Endodermal cell (in vitro differentiated cells): ENCODE measurements around the gene TRABD. TPM values are rescaled to one million over a fixed set of nuclear protein-coding genes. Genes with fewer than 3 reads are reported as not detected.

Experiments used
- DNase-seq: peaks from one replicate; pipeline ENCODE4 v3.0.0-alpha.2; 2017
- H3K27ac ChIP-seq: 2 replicates; pipeline ENCODE4 v1.5.1; 2013; ENCODE audit warnings: mild to moderate bottlenecking, low read depth, low read length, moderate library complexity
- H3K27me3 ChIP-seq: 2 replicates; pipeline ENCODE4 v1.6.1; 2013; ENCODE audit warnings: mild to moderate bottlenecking, low read length, moderate library complexity; ENCODE audit not compliant: insufficient read depth, control insufficient read depth, poor library complexity, severe bottlenecking
- H3K36me3 ChIP-seq: 2 replicates; pipeline ENCODE4 v1.7.0; 2013; ENCODE audit warnings: mild to moderate bottlenecking, low read length, moderate library complexity; ENCODE audit not compliant: control insufficient read depth, insufficient read depth
- H3K4me1 ChIP-seq: one replicate; pipeline ENCODE4 v1.7.0; 2013; ENCODE audit warnings: low read length; ENCODE audit not compliant: control insufficient read depth, insufficient read depth
- H3K4me3 ChIP-seq: 2 replicates; pipeline ENCODE4 v1.5.1; 2013; ENCODE audit warnings: mild to moderate bottlenecking, low read length, moderate library complexity
- H3K9ac ChIP-seq: 2 replicates; pipeline ENCODE4 v1.6.1; 2013; ENCODE audit warnings: mild to moderate bottlenecking, low read length, moderate library complexity; ENCODE audit not compliant: poor library complexity, severe bottlenecking; ENCODE audit errors: extremely low read depth
- H3K9me3 ChIP-seq: 2 replicates; pipeline ENCODE4 v1.6.1; 2013; ENCODE audit warnings: mild to moderate bottlenecking, low read length, moderate library complexity; ENCODE audit not compliant: control insufficient read depth
- H3K27ac Mint-ChIP-seq: 2 replicates; pipeline ENCODE4 v1.8.0; 2020; ENCODE audit warnings: mixed read lengths
- H3K27me3 Mint-ChIP-seq: 2 replicates; pipeline ENCODE4 v1.8.0; 2021; ENCODE audit warnings: mild to moderate bottlenecking, mixed read lengths; ENCODE audit not compliant: insufficient read depth
- H3K36me3 Mint-ChIP-seq: 2 replicates; pipeline ENCODE4 v1.8.0; 2020; ENCODE audit warnings: low read depth, mixed read lengths
- H3K4me1 Mint-ChIP-seq: 2 replicates; pipeline ENCODE4 v1.8.0; 2020; ENCODE audit warnings: mixed read lengths
- H3K4me3 Mint-ChIP-seq: 2 replicates; pipeline ENCODE4 v1.8.0; 2020; ENCODE audit warnings: mild to moderate bottlenecking, moderate library complexity, mixed read lengths
- H3K9me3 Mint-ChIP-seq: 2 replicates; pipeline ENCODE4 v1.8.0; 2020; ENCODE audit warnings: mild to moderate bottlenecking, mixed read lengths
- CTCF ChIP-seq: fragments of 200-600 bp; sonication (generic); conservative IDR thresholded peaks from 2 replicates; pipeline ENCODE4 v1.5.0; 2021; ENCODE audit warnings: antibody characterized with exemption, mild to moderate bottlenecking
- WGBS, 2 experiments: methylation state at CpG; one replicate each; pipeline versions ENCODE4 v1.1.5 to v1.1.7; 2013; ENCODE audit warnings: missing lambda C conversion rate in 2 of 2, mixed read lengths in 1 of 2; ENCODE audit not compliant: insufficient coverage in 1 of 2, insufficient read length in 1 of 2; 5-methylcytosine and 5-hydroxymethylcytosine counted together
- total RNA-seq, 2 donors: library from RNA; stranded (reverse); fragmentation: NEBNext Ultra II Directional in 1 of 2; extraction: Animal tissue kit (Norgen Biotek cat#: 25700) in 1 of 2; gene quantifications; 2 replicates in 1 of 2; 3 replicates in 1 of 2; pipeline ENCODE4 v1.2.1, GENCODE V29; 2021

TRABD gene
- total RNA-seq, 2 donors from 2014 or later, result 49.6 to 56.4 TPM

GRCh38 chr22:50138041-50138440, 47.7 kb upstream of the TRABD start:
- Mint-ChIP-seq H3K36me3 (no peaks in the 10 kb centered on the region), H3K27ac (no peak overlapping the region), H3K9me3 (no peaks in the 10 kb centered on the region), H3K4me3 (no peak overlapping the region), H3K27me3 (no peaks in the 10 kb centered on the region), H3K4me1 (peaks cover 6% of the 10 kb centered on the region)
- 84 to 91% methylated on average over 4 of the region's 4 CpGs for WGBS, 2 experiments
- Histone ChIP-seq H3K36me3 (no peaks in the 10 kb centered on the region), H3K9ac (no peak overlapping the region), H3K4me3 (no peak overlapping the region), H3K27ac (no peak overlapping the region), H3K4me1 (peaks cover 7% of the 10 kb centered on the region), H3K27me3 (no peaks in the 10 kb centered on the region), H3K9me3 (no peaks in the 10 kb centered on the region)
- DNase-seq, result no peak
- no peak for TF ChIP-seq CTCF

- Mint-ChIP-seq H3K4me3 (no peak overlapping the region), H3K27me3 (peaks cover 1% of the 10 kb centered on the region), H3K36me3 (no peaks in the 10 kb centered on the region), H3K27ac (no peak overlapping the region), H3K4me1 (peaks cover 6% of the 10 kb centered on the region), H3K9me3 (no peaks in the 10 kb centered on the region)
- no peak overlapping the region for H3K27ac ChIP-seq
- no peaks in the 10 kb centered on the region for H3K27me3 ChIP-seq
- no peaks in the 10 kb centered on the region for H3K36me3 ChIP-seq
- no peak overlapping the region for H3K4me3 ChIP-seq
- H3K9me3 ChIP-seq, result no peaks in the 10 kb centered on the region
- H3K9ac ChIP-seq, result no peak overlapping the region
- DNase-seq, result no peak
- WGBS, 2 experiments, result 95 to 97% methylated on average over 9 of the region's 9 CpGs
- peaks cover 7% of the 10 kb centered on the region for H3K4me1 ChIP-seq
- no peak for TF ChIP-seq CTCF
These were observed 46.7 kb upstream of the TRABD start for GRCh38 chr22:50138988-50139387.

- Histone ChIP-seq H3K4me1 (peaks cover 7% of the 10 kb centered on the region), H3K36me3 (no peaks in the 10 kb centered on the region), H3K27ac (no peak overlapping the region), H3K9ac (no peak overlapping the region), H3K27me3 (no peaks in the 10 kb centered on the region), H3K9me3 (no peaks in the 10 kb centered on the region), H3K4me3 (no peak overlapping the region)
- WGBS, 2 experiments, result 87 to 88% methylated on average over 12 to 15 of the region's 15 CpGs
- Mint-ChIP-seq H3K27ac (no peak overlapping the region), H3K27me3 (peaks cover 1% of the 10 kb centered on the region), H3K4me3 (no peak overlapping the region), H3K36me3 (no peaks in the 10 kb centered on the region), H3K4me1 (peaks cover 6% of the 10 kb centered on the region), H3K9me3 (peaks cover 2% of the 10 kb centered on the region)
- DNase-seq, result no peak
- no peak for TF ChIP-seq CTCF
These were observed 45.8 kb upstream of the TRABD start for GRCh38 chr22:50139843-50140415.
